ENCODE data around the gene COL4A1. TPM values are rescaled to one million over a fixed set of nuclear protein-coding genes. Genes with fewer than 3 reads are reported as not detected.

COL4A1 gene
- total RNA-seq, 1 experiment from 2014 or later: 4.8 TPM

- Histone ChIP-seq H3K4me3 (ENCODE audit: low read depth, low read length) (no peak overlapping the region), H3K27me3 (replicated peaks; ENCODE audit: control insufficient read depth, insufficient read depth, low read length) (no peaks in the 10 kb centered on the region), H3K9me3 (no peaks in the 10 kb centered on the region), H3K4me1 (no peaks in the 10 kb centered on the region; the same call in 1 of the 2 replicates), H3K36me3 (ENCODE audit: control insufficient read depth, insufficient read depth, low read length) (no peaks in the 10 kb centered on the region)
- intact Hi-C loops (cut with micrococcal nuclease; ENCODE audit: unreplicated experiment): loop anchor here (1.0 kb wide), 1 partner anchor 43 kb away; no protein-coding TSS in a partner anchor
- ChIA-PET POLR2A (no interaction called here), CTCF (no interaction called here)
- no peaks in the 10 kb centered on the region for H3K4me1 Mint-ChIP-seq (ENCODE audit: low read depth, unreplicated experiment)
- H3K27ac Mint-ChIP-seq (ENCODE audit: unreplicated experiment): no peak overlapping the region
- no peaks in the 10 kb centered on the region for H3K36me3 Mint-ChIP-seq (ENCODE audit: insufficient read depth, unreplicated experiment)
- TF ChIP-seq CTCF (IDR thresholded peaks at IDR 0.05; ENCODE audit: insufficient read depth in 1 of 2, low read depth in 1 of 2, low read length in 1 of 2, severe bottlenecking in 1 of 2, unreplicated experiment in 1 of 2): no peak
- no TSS peak for BruUV-seq (replicated peaks)
- H3K9me3 Mint-ChIP-seq (ENCODE audit: unreplicated experiment): no peaks in the 10 kb centered on the region
- H3K27me3 Mint-ChIP-seq (ENCODE audit: insufficient read depth, unreplicated experiment): no peaks in the 10 kb centered on the region
- DNase-seq: no peak
- no peak overlapping the region for H3K4me3 Mint-ChIP-seq (ENCODE audit: unreplicated experiment)
Observed at GRCh38 chr13:110293649-110294048, 13.3 kb downstream of the COL4A1 start.

- Histone ChIP-seq H3K4me1 (no peaks in the 10 kb centered on the region; the same call in 1 of the 2 replicates), H3K36me3 (ENCODE audit: control insufficient read depth, insufficient read depth, low read length) (no peaks in the 10 kb centered on the region), H3K9me3 (no peaks in the 10 kb centered on the region), H3K27me3 (replicated peaks; ENCODE audit: control insufficient read depth, insufficient read depth, low read length) (no peaks in the 10 kb centered on the region), H3K4me3 (ENCODE audit: low read depth, low read length) (no peak overlapping the region)
- POLR2A ChIA-PET: no interaction called here
- Mint-ChIP-seq H3K36me3 (ENCODE audit: insufficient read depth, unreplicated experiment) (no peaks in the 10 kb centered on the region), H3K27ac (ENCODE audit: unreplicated experiment) (no peak overlapping the region), H3K4me1 (ENCODE audit: low read depth, unreplicated experiment) (no peaks in the 10 kb centered on the region), H3K9me3 (ENCODE audit: unreplicated experiment) (no peaks in the 10 kb centered on the region), H3K4me3 (ENCODE audit: unreplicated experiment) (no peak overlapping the region), H3K27me3 (ENCODE audit: insufficient read depth, unreplicated experiment) (no peaks in the 10 kb centered on the region)
- BruUV-seq (replicated peaks): no TSS peak
- no peak for TF ChIP-seq CTCF (IDR thresholded peaks at IDR 0.05; ENCODE audit: insufficient read depth in 1 of 2, low read depth in 1 of 2, low read length in 1 of 2, severe bottlenecking in 1 of 2, unreplicated experiment in 1 of 2)
- intact Hi-C loops (cut with micrococcal nuclease; ENCODE audit: unreplicated experiment): no loop called here
- DNase-seq: no peak
- CTCF ChIA-PET: no interaction called here
Observed at GRCh38 chr13:110293037-110293436, 13.9 kb downstream of the COL4A1 start.

GRCh38 chr13:110291286-110291685 is 15.7 kb downstream of the COL4A1 start:
- TF ChIP-seq CTCF (IDR thresholded peaks at IDR 0.05; ENCODE audit: insufficient read depth in 1 of 2, low read depth in 1 of 2, low read length in 1 of 2, severe bottlenecking in 1 of 2, unreplicated experiment in 1 of 2): no peak
- CTCF ChIA-PET: no interaction called here
- no peak overlapping the region for H3K27ac Mint-ChIP-seq (ENCODE audit: unreplicated experiment)
- no peak overlapping the region for H3K4me3 ChIP-seq (ENCODE audit: low read depth, low read length)
- H3K4me1 Mint-ChIP-seq (ENCODE audit: low read depth, unreplicated experiment): no peaks in the 10 kb centered on the region
- H3K27me3 Mint-ChIP-seq (ENCODE audit: insufficient read depth, unreplicated experiment): no peaks in the 10 kb centered on the region
- no TSS peak for BruUV-seq (replicated peaks)
- no peaks in the 10 kb centered on the region; the same call in 1 of the 2 replicates for H3K4me1 ChIP-seq
- intact Hi-C loops (cut with micrococcal nuclease; ENCODE audit: unreplicated experiment): no loop called here
- POLR2A ChIA-PET: no interaction called here
- no peak overlapping the region for H3K4me3 Mint-ChIP-seq (ENCODE audit: unreplicated experiment)
- DNase-seq: no peak
- no peaks in the 10 kb centered on the region for H3K36me3 ChIP-seq (ENCODE audit: control insufficient read depth, insufficient read depth, low read length)
- no peaks in the 10 kb centered on the region for H3K9me3 ChIP-seq
- no peaks in the 10 kb centered on the region for H3K36me3 Mint-ChIP-seq (ENCODE audit: insufficient read depth, unreplicated experiment)
- no peaks in the 10 kb centered on the region for H3K27me3 ChIP-seq (replicated peaks; ENCODE audit: control insufficient read depth, insufficient read depth, low read length)
- no peaks in the 10 kb centered on the region for H3K9me3 Mint-ChIP-seq (ENCODE audit: unreplicated experiment)
